ENCODE data around the gene NEU2.

GRCh38 chr2:233047206-233047605, 14.7 kb downstream of the NEU2 start:
- TF ChIP-seq ZNF592 (IDR thresholded peaks at IDR 0.05) (no peak), SP2 (IDR thresholded peaks at IDR 0.05; ENCODE audit: extremely low read depth, low read depth, low read length, poor library complexity, severe bottlenecking) (no peak)
